GM12878 (cell line): ENCODE results near the gene ERC2. TPM values are rescaled to one million over a fixed set of nuclear protein-coding genes. Genes with fewer than 3 reads are reported as not detected.

ENCODE experiments used
- ATAC-seq: fragments of 200-7000 bp; cut with Tn5 transposase; 3 replicates; pipeline ENCODE4 v1.9.1; 2020; ENCODE audit warnings: mild to moderate bottlenecking, moderate library complexity
- BruUV-seq: library from RNA; stranded (reverse); fragments of 400-500 nt; replicated peaks from 2 replicates; lab custom pipeline; 2021; lab: Mats Ljungman, UMichigan
- CTCF ChIA-PET: fragments of 300-600 bp; sonication (Branson Sonifier 250); formaldehyde crosslinking; extraction: SDS; loops from one replicate; lab custom pipeline; 2021; ENCODE audit warnings: inconsistent platforms; lab: Yijun Ruan, JAX
- POLR2A ChIA-PET: fragments of 350-600 bp; formaldehyde crosslinking; extraction: SDS; loops from one replicate; lab custom pipeline; 2021; ENCODE audit warnings: inconsistent platforms; lab: Charles Lee
- RAD21 ChIA-PET: fragments of 300-600 bp; sonication (Branson Sonifier 250); formaldehyde crosslinking; loops from one replicate; lab custom pipeline; 2023; ENCODE audit warnings: antibody characterized with exemption; ENCODE audit not compliant: unreplicated experiment; lab: Charles Lee
- SMC1A ChIA-PET: fragments of 300-600 bp; sonication (Branson Sonifier 250); formaldehyde crosslinking; loops from one replicate; lab custom pipeline; 2023; ENCODE audit not compliant: unreplicated experiment, uncharacterized antibody; lab: Charles Lee
- DNase-seq: peaks from one replicate; pipeline ENCODE4 v3.0.0-alpha.2; 2011; ENCODE audit warnings: low read depth, low spot score
- FAIRE-seq: peaks from 3 replicates; lab custom pipeline; 2011; peaks lifted over from hg19 to GRCh38; lab: Jason Lieb, UNC
- H2AFZ ChIP-seq: 2 replicates; pipeline ENCODE4 v1.6.0; 2011; ENCODE audit warnings: low read depth, low read length, control low read depth; ENCODE audit not compliant: control insufficient read depth
- H3K27ac ChIP-seq: 2 replicates; pipeline ENCODE4 v1.5.1; 2011; ENCODE audit warnings: control low read depth; ENCODE audit not compliant: control insufficient read depth, insufficient read depth
- H3K27me3 ChIP-seq, 2 experiments: replicated peaks in 1 of 2; 2 replicates each; pipeline versions ENCODE4 v1.6.0 to v1.6.1; 2011; ENCODE audit warnings: low read length in 1 of 2; ENCODE audit not compliant: control insufficient read depth in 2 of 2, insufficient read depth in 2 of 2
- H3K36me3 ChIP-seq, 2 experiments: 2 replicates each; pipeline ENCODE4 v1.5.1; 2011; ENCODE audit warnings: low read length in 1 of 2; ENCODE audit not compliant: control insufficient read depth in 2 of 2, insufficient read depth in 2 of 2
- H3K4me1 ChIP-seq: 2 replicates; pipeline ENCODE4 v1.6.1; 2011; ENCODE audit warnings: mild to moderate bottlenecking, low read length, moderate library complexity, mixed read lengths; ENCODE audit not compliant: control insufficient read depth, insufficient read depth
- H3K4me2 ChIP-seq: 2 replicates; pipeline ENCODE4 v1.6.0; 2011; ENCODE audit warnings: control low read depth; ENCODE audit not compliant: control insufficient read depth, insufficient read depth
- H3K4me3 ChIP-seq: fragments of 200-600 bp; sonication (generic); 2 replicates; pipeline ENCODE4 v1.5.1; 2016
- H3K79me2 ChIP-seq: 2 replicates; pipeline ENCODE4 v1.6.0; 2011; ENCODE audit warnings: low read length; ENCODE audit not compliant: control insufficient read depth, insufficient read depth
- H3K9ac ChIP-seq: 2 replicates; pipeline ENCODE4 v1.8.0; 2011; ENCODE audit warnings: low read length, control low read depth, mixed read lengths; ENCODE audit not compliant: control insufficient read depth, insufficient read depth
- H3K9me3 ChIP-seq: replicated peaks from 3 replicates; pipeline ENCODE4 v1.5.1; 2011; ENCODE audit warnings: mild to moderate bottlenecking, low read length; ENCODE audit not compliant: control insufficient read depth, insufficient read depth
- H4K20me1 ChIP-seq: 2 replicates; pipeline ENCODE4 v1.6.0; 2011; ENCODE audit not compliant: control insufficient read depth, insufficient read depth
- BRCA1 ChIP-seq: IDR thresholded peaks from 2 replicates; pipeline ENCODE4 v1.6.1; 2011; ENCODE audit warnings: low read depth, low read length, improper control_type of control experiment
- CHD2 ChIP-seq: IDR thresholded peaks from 2 replicates; pipeline ENCODE4 v1.6.1; 2011; ENCODE audit warnings: low read depth, low read length, improper control_type of control experiment, borderline replicate concordance
- CHD4 ChIP-seq: fragments of 200-600 bp; sonication (generic); IDR thresholded peaks from 2 replicates; pipeline ENCODE4 v1.6.1; 2016; ENCODE audit warnings: mild to moderate bottlenecking
- E2F4 ChIP-seq: IDR thresholded peaks from 2 replicates; pipeline ENCODE4 v1.6.1; 2012; ENCODE audit warnings: low read depth, low read length, improper control_type of control experiment
- MXI1 ChIP-seq: fragments of 150-350 bp; IDR thresholded peaks from 2 replicates; pipeline ENCODE4 v1.6.1; 2011; ENCODE audit warnings: low read depth, mild to moderate bottlenecking, inconsistent platforms, low read length, improper control_type of control experiment
- NR2C1 ChIP-seq: fragments of 450-650 bp; IDR thresholded peaks from 2 replicates; pipeline ENCODE4 v1.6.1; 2017; ENCODE audit warnings: antibody characterized with exemption, mild to moderate bottlenecking, moderate library complexity
- PAX5 ChIP-seq: IDR thresholded peaks from 2 replicates; pipeline ENCODE4 v1.6.1; 2011; ENCODE audit warnings: low read depth, low read length, borderline replicate concordance
- PML ChIP-seq: IDR thresholded peaks from 2 replicates; pipeline ENCODE4 v1.6.1; 2012; ENCODE audit warnings: low read length, inconsistent platforms
- POLR2A ChIP-seq: IDR thresholded peaks from 2 replicates; pipeline ENCODE4 v1.6.1; 2011; ENCODE audit warnings: low read depth, mild to moderate bottlenecking, low read length
- RAD21 ChIP-seq: IDR thresholded peaks from 2 replicates; pipeline ENCODE4 v1.6.1; 2011; ENCODE audit warnings: mild to moderate bottlenecking, low read depth, low read length, moderate library complexity; ENCODE audit not compliant: insufficient read depth
- RFX5 ChIP-seq: IDR thresholded peaks from 2 replicates; pipeline ENCODE4 v1.6.1; 2011; ENCODE audit warnings: low read depth, low read length, improper control_type of control experiment
- SMAD1 ChIP-seq: fragments of 450-650 bp; IDR thresholded peaks from 2 replicates; pipeline ENCODE4 v1.6.1; 2018; ENCODE audit warnings: mild to moderate bottlenecking, low read depth; ENCODE audit not compliant: partially characterized antibody
- TCF3 ChIP-seq: IDR thresholded peaks from 2 replicates; pipeline ENCODE4 v1.6.1; 2012; ENCODE audit warnings: low read depth, mild to moderate bottlenecking, low read length, borderline replicate concordance; ENCODE audit not compliant: insufficient read depth
- ZNF217 ChIP-seq: fragments of 450-650 bp; IDR thresholded peaks from 2 replicates; pipeline ENCODE4 v1.6.1; 2017; ENCODE audit warnings: antibody characterized with exemption, mild to moderate bottlenecking
- WGBS: methylation state at CpG from one replicate; pipeline ENCODE4 v1.1.6; 2016; ENCODE audit warnings: low lambda C conversion rate; ENCODE audit not compliant: insufficient replicate concordance, insufficient coverage; ENCODE audit errors: missing lambda C conversion rate; 5-methylcytosine and 5-hydroxymethylcytosine counted together
- in situ Hi-C: fragments of 300-500 bp; cut with MboI; formaldehyde crosslinking; loops from 9 replicates; pipeline ENCODE4 v1.14.3; 2018; ENCODE audit warnings: mixed read lengths
- intact Hi-C: fragments of 100-400 bp; cut with micrococcal nuclease; formaldehyde crosslinking; loops from one replicate; pipeline ENCODE4 v1.14.2; 2022; ENCODE audit not compliant: unreplicated experiment
- polyA plus RNA-seq, 11 experiments: library from polyadenylated mRNA; depleted of rRNA in 4 of 11; unstranded in 6 of 11; stranded (reverse) in 5 of 11; fragments of >200 nt; fragmentation: Nextera tagmentation in 4 of 11; fragmentation: Illumina TruSeq in 1 of 11; extraction: Ambion mirVana in 4 of 11; extraction: Trizol in 1 of 11; gene quantifications; 1 replicate in 1 of 11; 2 replicates in 10 of 11; pipeline versions ENCODE4 v1.2.1 to v1.2.3, GENCODE V29; 2011 to 2016; ENCODE audit warnings: inconsistent platforms in 2 of 11, missing spikeins in 2 of 11, low read depth in 1 of 11
- total RNA-seq, 4 experiments: library from RNA; depleted of rRNA in 3 of 4; stranded (reverse); fragments of >200 nt in 3 of 4; fragmentation: Illumina TruSeq in 1 of 4; extraction: Trizol in 1 of 4; gene quantifications; 2 replicates each; pipeline versions ENCODE4 v1.2.1 to v1.2.3, GENCODE V29; 2013 to 2021
- TF ChIP-seq, protein P1 (sequence below): fragments of 450-650 bp; IDR thresholded peaks from 2 replicates; pipeline ENCODE4 v1.6.1; 2018; ENCODE audit warnings: mild to moderate bottlenecking, low read depth, moderate library complexity; ENCODE audit not compliant: partially characterized antibody

Gene ERC2
- total and polyA plus RNA-seq, 10 of the 15 experiments (the other 5 are each of a cell fraction or from before 2014, with no cell fraction given) = 0.06 to 1.4 (median 0.12) TPM; not detected in 3

- no peaks in the 10 kb centered on the region for H3K9me3 ChIP-seq
- H4K20me1 ChIP-seq = no peaks in the 10 kb centered on the region
- BruUV-seq = no TSS peak
- ChIA-PET RAD21 (no interaction called here), CTCF (no interaction called here), POLR2A (no interaction called here), SMC1A (no interaction called here)
- no peaks in the 10 kb centered on the region for H3K79me2 ChIP-seq
- no peak for FAIRE-seq
- no peak overlapping the region for H3K9ac ChIP-seq
- TF ChIP-seq POLR2A (no peak), ZNF217 (no peak)
- no peaks in the 10 kb centered on the region for H3K4me1 ChIP-seq
- H3K4me3 ChIP-seq = no peak overlapping the region
- in situ Hi-C loops = no loop called here
- no peak overlapping the region for H3K27ac ChIP-seq
- H2AFZ ChIP-seq = no peak overlapping the region
- no peak for DNase-seq
- intact Hi-C loops = no loop called here
- no peaks in the 10 kb centered on the region for H3K27me3 ChIP-seq
- H3K36me3 ChIP-seq = no peaks in the 10 kb centered on the region
- ATAC-seq = no peak
- no peak overlapping the region for H3K4me2 ChIP-seq
Observed at GRCh38 chr3:56197991-56198390, 270.3 kb downstream of the ERC2 start.

DNA sequence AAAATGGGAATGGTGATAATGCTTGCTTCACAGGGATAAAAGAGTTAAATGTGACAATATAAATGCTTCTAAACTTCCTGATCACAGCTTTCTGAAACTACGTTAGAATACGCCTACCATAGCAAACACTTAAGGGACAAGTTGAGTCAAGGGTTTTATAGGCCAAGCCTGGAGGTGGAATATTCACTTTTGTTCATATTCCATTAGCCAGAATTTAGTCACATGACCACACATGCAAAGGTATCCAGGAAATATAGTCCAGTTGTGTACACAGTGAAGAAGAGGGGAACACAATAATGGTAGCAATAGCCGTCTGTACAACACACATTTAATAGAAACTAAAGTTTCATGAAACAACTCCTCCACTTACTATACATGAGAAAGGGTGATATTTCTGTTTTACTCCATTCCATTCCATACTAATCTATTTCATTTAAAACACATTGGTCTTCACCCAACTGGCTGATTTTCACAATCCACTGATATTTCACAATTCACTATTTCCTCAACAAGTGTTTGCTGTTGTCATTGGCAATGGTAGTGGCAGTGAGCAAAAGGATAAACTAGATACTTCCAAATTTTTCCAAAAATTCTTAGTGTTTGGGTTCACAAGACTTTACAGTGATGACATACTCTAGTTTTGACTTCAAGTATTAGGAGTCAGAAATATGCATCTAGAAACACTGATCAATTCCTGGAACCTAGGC, 270.9 kb downstream of the ERC2 start:
- no peaks in the 10 kb centered on the region for H3K27me3 ChIP-seq
- in situ Hi-C loops = no loop called here
- H4K20me1 ChIP-seq = no peaks in the 10 kb centered on the region
- no peak overlapping the region for H3K4me2 ChIP-seq
- ChIA-PET SMC1A (no interaction called here), RAD21 (no interaction called here), POLR2A (no interaction called here), CTCF (interaction anchor here (1.2 kb wide), 1 partner anchor 54 kb away, joined by 3 read pairs; no protein-coding TSS in a partner anchor)
- 60% methylated on average over 3 of the region's 3 CpGs for WGBS
- no peak overlapping the region for H3K4me3 ChIP-seq
- TF ChIP-seq MXI1 (no peak), PAX5 (no peak), PML (no peak), SMAD1 (no peak), E2F4 (no peak), RAD21 (no peak), NR2C1 (no peak), CHD2 (no peak), BRCA1 (no peak), TCF3 (no peak), ZNF217 (no peak), CHD4 (no peak), RFX5 (no peak)
- TF ChIP-seq, protein P1, sequence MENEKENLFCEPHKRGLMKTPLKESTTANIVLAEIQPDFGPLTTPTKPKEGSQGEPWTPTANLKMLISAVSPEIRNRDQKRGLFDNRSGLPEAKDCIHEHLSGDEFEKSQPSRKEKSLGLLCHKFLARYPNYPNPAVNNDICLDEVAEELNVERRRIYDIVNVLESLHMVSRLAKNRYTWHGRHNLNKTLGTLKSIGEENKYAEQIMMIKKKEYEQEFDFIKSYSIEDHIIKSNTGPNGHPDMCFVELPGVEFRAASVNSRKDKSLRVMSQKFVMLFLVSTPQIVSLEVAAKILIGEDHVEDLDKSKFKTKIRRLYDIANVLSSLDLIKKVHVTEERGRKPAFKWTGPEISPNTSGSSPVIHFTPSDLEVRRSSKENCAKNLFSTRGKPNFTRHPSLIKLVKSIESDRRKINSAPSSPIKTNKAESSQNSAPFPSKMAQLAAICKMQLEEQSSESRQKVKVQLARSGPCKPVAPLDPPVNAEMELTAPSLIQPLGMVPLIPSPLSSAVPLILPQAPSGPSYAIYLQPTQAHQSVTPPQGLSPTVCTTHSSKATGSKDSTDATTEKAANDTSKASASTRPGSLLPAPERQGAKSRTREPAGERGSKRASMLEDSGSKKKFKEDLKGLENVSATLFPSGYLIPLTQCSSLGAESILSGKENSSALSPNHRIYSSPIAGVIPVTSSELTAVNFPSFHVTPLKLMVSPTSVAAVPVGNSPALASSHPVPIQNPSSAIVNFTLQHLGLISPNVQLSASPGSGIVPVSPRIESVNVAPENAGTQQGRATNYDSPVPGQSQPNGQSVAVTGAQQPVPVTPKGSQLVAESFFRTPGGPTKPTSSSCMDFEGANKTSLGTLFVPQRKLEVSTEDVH = no peak
- no peaks in the 10 kb centered on the region for H3K4me1 ChIP-seq
- BruUV-seq = no TSS peak
- H2AFZ ChIP-seq = no peak overlapping the region
- no peak overlapping the region for H3K9ac ChIP-seq
- intact Hi-C loops = no loop called here
- no peak for DNase-seq
- H3K9me3 ChIP-seq = no peaks in the 10 kb centered on the region
- FAIRE-seq = no peak
- H3K36me3 ChIP-seq = no peaks in the 10 kb centered on the region
- no peak for ATAC-seq
- no peak overlapping the region for H3K27ac ChIP-seq
- no peaks in the 10 kb centered on the region for H3K79me2 ChIP-seq
